Measurements from ENCODE around the gene ASCC2. TPM values are rescaled to one million over a fixed set of nuclear protein-coding genes. Genes with fewer than 3 reads are reported as not detected.

ASCC2 gene
- total RNA-seq, 4 donors from 2014 or later: 19.6 to 35.8 (median 28.5) TPM

DNA sequence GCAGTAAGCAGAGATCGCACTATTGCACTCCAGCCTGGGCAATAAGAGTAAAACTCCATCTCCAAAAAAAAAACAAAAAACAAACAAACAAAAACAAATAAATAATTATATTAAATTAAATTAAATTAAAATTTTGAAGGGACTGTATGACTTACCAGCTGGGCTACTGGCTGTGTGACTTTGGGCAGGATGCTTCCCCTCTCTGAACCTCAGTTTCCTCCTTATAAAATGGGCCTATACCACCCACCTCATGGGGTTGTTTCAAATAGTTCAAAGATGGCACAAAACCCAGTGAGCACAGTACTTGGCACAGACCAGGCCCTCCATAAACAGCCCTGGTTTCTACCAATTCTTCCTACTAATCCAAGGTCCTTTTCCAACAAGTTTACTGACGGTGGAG is 34.9 kb downstream of the ASCC2 start:
- Histone ChIP-seq H3K27ac (no peak overlapping the region), H3K36me3 (peaks cover 0 to 100% of the 10 kb centered on the region in 2 donors), H3K27me3 (no peaks in the 10 kb centered on the region), H3K4me1 (peaks cover 0 to 18% (median 8%) of the 10 kb centered on the region in 3 donors), H3K9me3 (no peaks in the 10 kb centered on the region), H3K4me3 (no peak overlapping the region)
- no peak for ATAC-seq
- no peak for TF ChIP-seq EP300 (IDR thresholded peaks at IDR 0.05)
- no peak for TF ChIP-seq POLR2AphosphoS5 (IDR thresholded peaks at IDR 0.05)
- no peak for TF ChIP-seq POLR2A (IDR thresholded peaks at IDR 0.05)
- TF ChIP-seq, protein P1, sequence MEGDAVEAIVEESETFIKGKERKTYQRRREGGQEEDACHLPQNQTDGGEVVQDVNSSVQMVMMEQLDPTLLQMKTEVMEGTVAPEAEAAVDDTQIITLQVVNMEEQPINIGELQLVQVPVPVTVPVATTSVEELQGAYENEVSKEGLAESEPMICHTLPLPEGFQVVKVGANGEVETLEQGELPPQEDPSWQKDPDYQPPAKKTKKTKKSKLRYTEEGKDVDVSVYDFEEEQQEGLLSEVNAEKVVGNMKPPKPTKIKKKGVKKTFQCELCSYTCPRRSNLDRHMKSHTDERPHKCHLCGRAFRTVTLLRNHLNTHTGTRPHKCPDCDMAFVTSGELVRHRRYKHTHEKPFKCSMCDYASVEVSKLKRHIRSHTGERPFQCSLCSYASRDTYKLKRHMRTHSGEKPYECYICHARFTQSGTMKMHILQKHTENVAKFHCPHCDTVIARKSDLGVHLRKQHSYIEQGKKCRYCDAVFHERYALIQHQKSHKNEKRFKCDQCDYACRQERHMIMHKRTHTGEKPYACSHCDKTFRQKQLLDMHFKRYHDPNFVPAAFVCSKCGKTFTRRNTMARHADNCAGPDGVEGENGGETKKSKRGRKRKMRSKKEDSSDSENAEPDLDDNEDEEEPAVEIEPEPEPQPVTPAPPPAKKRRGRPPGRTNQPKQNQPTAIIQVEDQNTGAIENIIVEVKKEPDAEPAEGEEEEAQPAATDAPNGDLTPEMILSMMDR (IDR thresholded peaks at IDR 0.05): no peak
- 93 to 95% methylated on average over 2 of the region's 2 CpGs for WGBS, 2 donors (ENCODE audit: low coverage in 1 of 2)

GRCh38 chr22:29801796-29802195 is 36.3 kb downstream of the ASCC2 start:
- Histone ChIP-seq H3K36me3 (peaks cover 0 to 100% of the 10 kb centered on the region in 2 donors), H3K4me3 (no peak overlapping the region), H3K27ac (no peak overlapping the region), H3K9me3 (no peaks in the 10 kb centered on the region), H3K4me1 (peaks cover 0 to 24% (median 8%) of the 10 kb centered on the region in 3 donors), H3K27me3 (no peaks in the 10 kb centered on the region)
- no peak for ATAC-seq
- WGBS, 2 donors (ENCODE audit: low coverage in 1 of 2): 97 to 100% methylated on average over 1 to 4 of the region's 8 CpGs
- TF ChIP-seq, protein P1 (IDR thresholded peaks at IDR 0.05): no peak

DNA sequence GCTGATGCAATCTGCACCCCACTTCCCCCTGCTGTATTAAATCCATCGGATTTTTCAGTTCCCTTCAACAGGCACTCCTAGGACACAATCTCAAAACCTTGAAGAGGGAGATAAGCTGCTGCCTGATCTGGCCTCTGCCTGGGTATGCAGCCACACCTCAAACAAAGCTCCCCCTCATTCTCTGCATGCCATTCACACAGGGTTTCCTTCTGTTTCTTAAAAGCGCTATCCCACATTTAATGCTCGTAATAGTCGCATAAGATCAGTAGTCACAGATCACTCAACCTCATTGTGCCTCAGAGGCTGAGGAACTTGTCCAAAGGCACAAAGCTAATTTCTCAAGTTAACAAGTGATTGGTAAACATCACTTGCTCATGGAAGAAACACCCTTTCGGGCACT is 36.9 kb downstream of the ASCC2 start:
- no peak overlapping the region for H3K27ac ChIP-seq
- no peak overlapping the region for H3K4me3 ChIP-seq
- WGBS, 2 donors (ENCODE audit: low coverage in 1 of 2): 71% methylated on average over 1 of the region's 5 CpGs; no CpG with 5 or more reads in 1 of the 2 donors
- no peaks in the 10 kb centered on the region for H3K9me3 ChIP-seq
- ATAC-seq: no peak
- H3K4me1 ChIP-seq: peaks cover 0 to 24% (median 8%) of the 10 kb centered on the region in 3 donors
- no peaks in the 10 kb centered on the region for H3K27me3 ChIP-seq
- TF ChIP-seq EP300 (IDR thresholded peaks at IDR 0.05): no peak
- H3K36me3 ChIP-seq: peaks cover 0 to 100% of the 10 kb centered on the region in 2 donors

GRCh38 chr22:29799217-29799680 is 38.8 kb downstream of the ASCC2 start:
- Histone ChIP-seq H3K27ac (peak overlapping the region in 3 of 4 donors; percentile 60 to 73 (median 69)), H3K9me3 (no peaks in the 10 kb centered on the region), H3K36me3 (peaks cover 0 to 100% of the 10 kb centered on the region in 2 donors), H3K27me3 (no peaks in the 10 kb centered on the region), H3K4me1 (peaks cover 0 to 24% (median 8%) of the 10 kb centered on the region in 3 donors), H3K4me3 (no peak overlapping the region)
- WGBS, 2 donors (ENCODE audit: low coverage in 1 of 2): 47 to 50% methylated on average over 3 of the region's 8 CpGs
- ATAC-seq: peak; percentile 96
- TF ChIP-seq POLR2AphosphoS5 (IDR thresholded peaks at IDR 0.05): peak; percentile 42
- TF ChIP-seq POLR2A (IDR thresholded peaks at IDR 0.05): no peak

GRCh38 chr22:29798801-29799200 is 39.3 kb downstream of the ASCC2 start:
- Histone ChIP-seq H3K4me1 (peaks cover 0 to 24% (median 8%) of the 10 kb centered on the region in 3 donors), H3K36me3 (peaks cover 0 to 100% of the 10 kb centered on the region in 2 donors), H3K4me3 (no peak overlapping the region), H3K9me3 (no peaks in the 10 kb centered on the region), H3K27me3 (no peaks in the 10 kb centered on the region), H3K27ac (peak overlapping the region in 3 of 4 donors; percentile 60 to 73 (median 69))
- TF ChIP-seq POLR2AphosphoS5 (IDR thresholded peaks at IDR 0.05) (no peak), EP300 (IDR thresholded peaks at IDR 0.05) (no peak), POLR2A (IDR thresholded peaks at IDR 0.05) (no peak)
- TF ChIP-seq, protein P1 (IDR thresholded peaks at IDR 0.05): no peak
- WGBS, 2 donors (ENCODE audit: low coverage in 1 of 2): 90 to 100% methylated on average over 1 to 2 of the region's 2 CpGs
- no peak for ATAC-seq

- H3K9me3 ChIP-seq: no peaks in the 10 kb centered on the region
- no peaks in the 10 kb centered on the region for H3K27me3 ChIP-seq
- peaks cover 0 to 24% (median 8%) of the 10 kb centered on the region in 3 donors for H3K4me1 ChIP-seq
- no peak for ATAC-seq
- H3K4me3 ChIP-seq: no peak overlapping the region
- WGBS, 2 donors (ENCODE audit: low coverage in 1 of 2): 74 to 80% methylated on average over 4 to 6 of the region's 6 CpGs
- H3K36me3 ChIP-seq: peaks cover 0 to 100% of the 10 kb centered on the region in 2 donors
- peak overlapping the region in 2 of 4 donors; percentile 69 to 73 for H3K27ac ChIP-seq
- TF ChIP-seq POLR2A (IDR thresholded peaks at IDR 0.05) (no peak), POLR2AphosphoS5 (IDR thresholded peaks at IDR 0.05) (no peak), EP300 (IDR thresholded peaks at IDR 0.05) (no peak)
- TF ChIP-seq, protein P1 (IDR thresholded peaks at IDR 0.05): no peak
These were observed 39.8 kb downstream of the ASCC2 start for GRCh38 chr22:29798318-29798717.
